GM12872 (cell line): ENCODE measurements around the gene ZNF626.

Experiments
- TF ChIP-seq, protein P1 (sequence below): IDR thresholded peaks from 3 replicates; pipeline ENCODE4 v1.5.1; 2011; ENCODE audit warnings: low read depth, mild to moderate bottlenecking, low read length, moderate library complexity; ENCODE audit not compliant: insufficient read depth

Gene ZNF626

DNA sequence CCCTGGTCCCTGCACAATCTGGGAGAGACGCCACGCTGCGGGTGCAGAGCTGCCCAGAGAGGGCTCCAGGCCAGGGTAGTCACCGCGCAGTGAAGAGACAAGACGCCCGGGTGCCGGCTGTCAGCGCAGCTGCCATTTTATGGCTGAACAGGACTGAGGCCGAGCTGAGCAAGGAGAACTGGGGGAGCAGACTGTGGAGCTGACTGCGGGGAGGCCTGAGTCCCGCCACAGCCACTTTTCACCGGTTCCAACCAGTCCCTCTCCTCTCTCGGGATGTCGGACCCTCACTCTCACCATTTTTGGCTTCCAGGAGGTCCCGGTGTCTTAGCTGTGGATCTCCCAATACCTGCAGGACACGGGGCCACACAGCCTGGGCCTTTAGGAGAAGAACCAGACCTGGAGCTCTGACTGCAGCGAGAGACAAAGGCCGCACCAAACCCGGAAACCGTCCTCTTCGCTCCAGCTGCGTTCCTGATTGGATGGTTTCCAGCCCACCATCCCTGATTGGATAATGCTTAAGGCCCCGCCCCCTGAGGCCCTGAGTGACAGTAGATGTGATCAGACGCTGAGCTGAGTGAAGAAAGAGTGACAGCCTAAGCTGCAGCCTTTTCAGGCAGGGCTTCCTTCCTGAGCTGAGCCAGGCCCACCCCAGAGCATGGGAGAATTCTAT lies at the start of gene ZNF626:
Gene ZNF626 (minus strand): TSS at position 422 of the 670 bp plus-strand sequence. CDS start 125 bp downstream, at position 297.
- TF ChIP-seq, protein P1, sequence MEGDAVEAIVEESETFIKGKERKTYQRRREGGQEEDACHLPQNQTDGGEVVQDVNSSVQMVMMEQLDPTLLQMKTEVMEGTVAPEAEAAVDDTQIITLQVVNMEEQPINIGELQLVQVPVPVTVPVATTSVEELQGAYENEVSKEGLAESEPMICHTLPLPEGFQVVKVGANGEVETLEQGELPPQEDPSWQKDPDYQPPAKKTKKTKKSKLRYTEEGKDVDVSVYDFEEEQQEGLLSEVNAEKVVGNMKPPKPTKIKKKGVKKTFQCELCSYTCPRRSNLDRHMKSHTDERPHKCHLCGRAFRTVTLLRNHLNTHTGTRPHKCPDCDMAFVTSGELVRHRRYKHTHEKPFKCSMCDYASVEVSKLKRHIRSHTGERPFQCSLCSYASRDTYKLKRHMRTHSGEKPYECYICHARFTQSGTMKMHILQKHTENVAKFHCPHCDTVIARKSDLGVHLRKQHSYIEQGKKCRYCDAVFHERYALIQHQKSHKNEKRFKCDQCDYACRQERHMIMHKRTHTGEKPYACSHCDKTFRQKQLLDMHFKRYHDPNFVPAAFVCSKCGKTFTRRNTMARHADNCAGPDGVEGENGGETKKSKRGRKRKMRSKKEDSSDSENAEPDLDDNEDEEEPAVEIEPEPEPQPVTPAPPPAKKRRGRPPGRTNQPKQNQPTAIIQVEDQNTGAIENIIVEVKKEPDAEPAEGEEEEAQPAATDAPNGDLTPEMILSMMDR = no peak

DNA sequence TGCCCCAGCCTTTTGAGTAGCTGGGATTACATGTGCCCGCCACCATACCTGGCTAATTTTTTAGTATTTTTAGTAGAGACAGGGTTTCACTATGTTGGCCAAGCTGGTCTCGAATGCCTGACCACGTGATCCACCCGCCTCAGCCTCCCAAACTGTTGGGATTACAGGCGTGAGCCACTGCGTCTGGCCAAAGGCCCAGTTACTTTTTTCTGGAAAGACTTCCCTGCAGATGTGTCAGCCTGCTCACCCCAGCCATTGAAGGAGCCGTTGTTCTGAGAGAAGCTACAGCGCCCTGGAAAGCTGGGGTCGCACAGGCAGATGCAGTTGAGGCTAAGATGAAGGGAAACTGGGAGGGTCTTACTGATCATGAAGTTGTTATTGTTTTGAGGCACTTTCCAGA lies 7.9 kb upstream of the ZNF626 start:
- TF ChIP-seq, protein P1 = no peak

DNA sequence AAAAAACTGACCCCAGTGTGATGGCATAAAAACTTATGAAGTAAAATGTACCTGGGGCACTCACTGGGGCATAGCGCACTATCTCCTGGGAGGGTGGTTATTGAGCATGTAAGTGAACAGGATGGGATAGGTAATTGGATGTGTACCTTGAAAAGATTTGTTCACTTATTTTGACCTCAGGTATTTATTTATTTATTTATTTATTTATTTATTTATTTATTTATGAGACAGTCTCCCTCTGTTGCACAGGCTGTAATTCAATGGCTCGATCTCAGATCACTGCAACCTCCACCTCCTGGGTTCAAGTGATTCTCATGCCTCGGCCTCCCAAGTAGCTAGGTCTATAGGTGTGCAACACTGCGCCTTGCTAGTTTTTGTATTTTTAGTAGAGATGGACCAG lies 5.9 kb upstream of the ZNF626 start:
- TF ChIP-seq, protein P1 = no peak

DNA sequence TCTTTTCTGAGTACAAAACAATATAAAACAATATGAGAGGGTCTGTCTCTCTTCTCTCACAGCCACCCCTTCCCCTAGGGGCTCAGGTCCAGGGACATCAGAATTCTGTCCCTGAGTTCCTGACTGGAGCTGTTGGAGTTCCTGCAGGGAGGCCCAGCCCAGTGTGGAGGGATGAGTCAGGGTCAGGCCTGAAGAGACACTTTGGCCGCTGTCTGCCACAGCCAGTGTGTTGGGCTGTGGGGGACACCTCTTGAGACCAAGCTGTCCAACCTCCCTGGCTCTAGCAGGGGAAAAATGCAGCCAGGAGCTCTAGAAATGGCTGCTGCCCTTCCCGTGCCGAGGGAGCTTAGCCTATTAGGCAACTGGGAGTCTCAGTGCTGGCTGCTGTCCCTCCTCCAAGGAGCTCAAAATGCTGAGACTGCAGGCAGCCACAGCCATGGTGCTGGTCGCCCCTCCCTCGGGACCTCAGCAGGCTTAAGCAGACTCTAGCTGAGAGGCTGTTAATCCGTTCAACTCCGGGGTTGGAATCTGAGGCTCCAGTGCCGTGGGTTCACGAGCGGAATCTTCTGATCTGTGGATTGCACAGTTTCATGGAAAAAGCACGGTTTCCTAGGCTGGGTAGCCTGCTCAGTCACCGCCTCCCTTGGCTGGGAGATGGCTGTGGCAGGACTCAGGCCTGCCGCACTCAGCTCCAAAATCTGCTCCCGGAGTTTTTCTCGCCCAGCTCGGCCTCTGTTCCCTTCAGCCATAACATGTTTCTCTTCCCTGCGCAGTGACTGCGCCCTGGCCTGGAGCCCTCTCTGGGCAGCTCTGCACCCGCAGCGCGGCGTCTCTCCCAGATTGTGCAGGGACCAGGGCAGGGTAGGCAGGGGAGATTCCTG lies 3.8 kb upstream of the ZNF626 start:
- TF ChIP-seq, protein P1 = no peak

DNA sequence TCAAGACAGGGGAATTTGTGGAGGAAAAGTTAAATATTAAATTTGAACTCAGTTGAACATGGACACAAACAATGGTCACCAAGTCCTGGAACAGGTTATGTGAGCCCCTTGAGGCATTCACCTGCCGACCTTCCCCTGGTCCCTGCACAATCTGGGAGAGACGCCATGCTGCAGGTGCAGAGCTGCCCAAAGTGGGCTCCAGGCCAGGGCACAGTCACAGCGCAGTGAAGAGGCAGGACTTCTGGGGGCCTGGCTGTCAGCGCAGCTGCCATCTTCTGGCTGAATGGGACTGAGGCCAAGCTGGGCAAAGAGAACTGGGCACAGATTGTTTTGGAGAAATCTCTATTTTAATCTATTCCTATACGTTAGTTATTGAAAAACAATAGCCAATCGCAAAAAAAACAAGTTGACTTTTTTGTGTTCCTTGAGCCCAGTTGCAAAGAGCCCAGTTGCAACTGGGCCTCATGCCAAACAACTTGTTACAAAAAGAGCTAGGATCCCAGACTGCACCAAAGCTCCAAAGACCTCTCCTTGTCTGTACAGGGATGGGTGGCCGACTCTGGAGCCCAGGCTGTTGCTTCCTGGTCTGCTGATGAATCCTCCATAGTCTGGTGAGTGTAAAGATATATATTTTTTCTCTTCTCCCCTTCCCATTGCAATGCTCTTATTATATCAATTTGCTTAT lies 1.2 kb upstream of the ZNF626 start:
- TF ChIP-seq, protein P1 = no peak

DNA sequence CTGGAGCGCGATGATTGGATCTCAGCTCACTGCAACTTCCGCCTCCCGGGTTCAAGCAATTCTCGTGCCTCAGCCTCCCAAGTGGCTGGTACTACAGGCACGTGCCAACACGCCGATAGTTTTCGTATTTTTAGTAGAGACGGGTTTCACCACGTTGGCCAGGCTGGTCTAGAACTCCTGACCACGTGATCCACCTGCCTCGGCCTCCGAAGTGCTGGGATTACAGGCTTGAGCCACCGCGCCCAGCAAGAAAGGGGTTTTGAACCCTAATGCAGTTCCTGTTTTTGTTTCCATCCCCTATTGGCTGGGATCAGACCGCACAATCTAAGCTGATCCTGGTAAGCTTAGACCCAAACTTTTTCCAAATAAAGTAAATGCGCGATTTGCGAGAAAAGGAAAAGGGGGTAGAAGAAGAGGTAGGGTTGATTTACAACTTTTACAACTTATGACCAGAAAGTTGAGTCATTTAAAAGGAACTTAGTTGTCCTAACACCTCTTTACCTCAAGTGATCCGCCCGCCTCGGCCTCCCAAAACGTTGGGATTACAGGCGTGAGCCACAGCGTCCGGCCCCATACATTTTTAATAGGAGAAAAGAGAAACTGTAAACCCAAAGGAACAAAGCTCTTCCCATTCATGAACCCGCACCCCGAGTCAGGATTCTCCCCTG lies 764 bp downstream of the ZNF626 start:
- TF ChIP-seq, protein P1 = no peak

DNA sequence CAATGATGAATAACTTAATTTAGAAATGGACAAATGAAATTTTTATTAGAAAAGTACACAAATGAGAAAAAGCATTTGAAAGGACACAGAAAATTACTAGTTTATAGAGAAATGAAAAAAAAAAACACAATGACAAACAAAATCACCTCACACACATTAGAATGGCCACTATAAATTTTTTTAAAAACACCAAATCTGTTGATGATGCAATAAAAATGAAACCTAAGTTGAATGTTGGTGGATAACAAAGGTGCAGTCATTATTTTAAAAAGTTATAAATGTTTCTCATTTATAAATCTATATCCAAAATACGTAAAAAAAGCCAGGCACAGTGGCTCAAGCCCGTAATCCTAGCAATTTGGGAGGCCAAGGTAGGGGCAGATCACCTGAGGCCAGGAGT lies 20.8 kb downstream of the ZNF626 start:
- TF ChIP-seq, protein P1 = no peak
